GM12878 (cell line): ENCODE results near the gene CHCHD6. TPM values are rescaled to one million over a fixed set of nuclear protein-coding genes. Genes with fewer than 3 reads are reported as not detected.

Experiments used
- ATAC-seq: fragments of 200-7000 bp; cut with Tn5 transposase; 3 replicates; pipeline ENCODE4 v1.9.1; 2020; ENCODE audit warnings: mild to moderate bottlenecking, moderate library complexity
- BruUV-seq: library from RNA; stranded (reverse); fragments of 400-500 nt; replicated peaks from 2 replicates; lab custom pipeline; 2021; lab: Mats Ljungman, UMichigan
- CTCF ChIA-PET: fragments of 300-600 bp; sonication (Branson Sonifier 250); formaldehyde crosslinking; extraction: SDS; loops from one replicate; lab custom pipeline; 2021; ENCODE audit warnings: inconsistent platforms; lab: Yijun Ruan, JAX
- POLR2A ChIA-PET: fragments of 350-600 bp; formaldehyde crosslinking; extraction: SDS; loops from one replicate; lab custom pipeline; 2021; ENCODE audit warnings: inconsistent platforms; lab: Charles Lee
- RAD21 ChIA-PET: fragments of 300-600 bp; sonication (Branson Sonifier 250); formaldehyde crosslinking; loops from one replicate; lab custom pipeline; 2023; ENCODE audit warnings: antibody characterized with exemption; ENCODE audit not compliant: unreplicated experiment; lab: Charles Lee
- SMC1A ChIA-PET: fragments of 300-600 bp; sonication (Branson Sonifier 250); formaldehyde crosslinking; loops from one replicate; lab custom pipeline; 2023; ENCODE audit not compliant: unreplicated experiment, uncharacterized antibody; lab: Charles Lee
- DNase-seq: peaks from one replicate; pipeline ENCODE4 v3.0.0-alpha.2; 2011; ENCODE audit warnings: low read depth, low spot score
- FAIRE-seq: peaks from 3 replicates; lab custom pipeline; 2011; peaks lifted over from hg19 to GRCh38; lab: Jason Lieb, UNC
- H2AFZ ChIP-seq: 2 replicates; pipeline ENCODE4 v1.6.0; 2011; ENCODE audit warnings: low read depth, low read length, control low read depth; ENCODE audit not compliant: control insufficient read depth
- H3K27ac ChIP-seq: 2 replicates; pipeline ENCODE4 v1.5.1; 2011; ENCODE audit warnings: control low read depth; ENCODE audit not compliant: control insufficient read depth, insufficient read depth
- H3K27me3 ChIP-seq, 2 experiments: replicated peaks in 1 of 2; 2 replicates each; pipeline versions ENCODE4 v1.6.0 to v1.6.1; 2011; ENCODE audit warnings: low read length in 1 of 2; ENCODE audit not compliant: control insufficient read depth in 2 of 2, insufficient read depth in 2 of 2
- H3K36me3 ChIP-seq, 2 experiments: 2 replicates each; pipeline ENCODE4 v1.5.1; 2011; ENCODE audit warnings: low read length in 1 of 2; ENCODE audit not compliant: control insufficient read depth in 2 of 2, insufficient read depth in 2 of 2
- H3K4me1 ChIP-seq: 2 replicates; pipeline ENCODE4 v1.6.1; 2011; ENCODE audit warnings: mild to moderate bottlenecking, low read length, moderate library complexity, mixed read lengths; ENCODE audit not compliant: control insufficient read depth, insufficient read depth
- H3K4me2 ChIP-seq: 2 replicates; pipeline ENCODE4 v1.6.0; 2011; ENCODE audit warnings: control low read depth; ENCODE audit not compliant: control insufficient read depth, insufficient read depth
- H3K4me3 ChIP-seq: fragments of 200-600 bp; sonication (generic); 2 replicates; pipeline ENCODE4 v1.5.1; 2016
- H3K79me2 ChIP-seq: 2 replicates; pipeline ENCODE4 v1.6.0; 2011; ENCODE audit warnings: low read length; ENCODE audit not compliant: control insufficient read depth, insufficient read depth
- H3K9ac ChIP-seq: 2 replicates; pipeline ENCODE4 v1.8.0; 2011; ENCODE audit warnings: low read length, control low read depth, mixed read lengths; ENCODE audit not compliant: control insufficient read depth, insufficient read depth
- H3K9me3 ChIP-seq: replicated peaks from 3 replicates; pipeline ENCODE4 v1.5.1; 2011; ENCODE audit warnings: mild to moderate bottlenecking, low read length; ENCODE audit not compliant: control insufficient read depth, insufficient read depth
- H4K20me1 ChIP-seq: 2 replicates; pipeline ENCODE4 v1.6.0; 2011; ENCODE audit not compliant: control insufficient read depth, insufficient read depth
- BRCA1 ChIP-seq: IDR thresholded peaks from 2 replicates; pipeline ENCODE4 v1.6.1; 2011; ENCODE audit warnings: low read depth, low read length, improper control_type of control experiment
- CREM ChIP-seq: IDR thresholded peaks from 2 replicates; pipeline ENCODE4 v1.6.1; 2014; ENCODE audit warnings: antibody characterized with exemption, low read depth
- DPF2 ChIP-seq: fragments of 450-650 bp; IDR thresholded peaks from 2 replicates; pipeline ENCODE4 v1.6.1; 2017; ENCODE audit warnings: mild to moderate bottlenecking
- E2F4 ChIP-seq: IDR thresholded peaks from 2 replicates; pipeline ENCODE4 v1.6.1; 2012; ENCODE audit warnings: low read depth, low read length, improper control_type of control experiment
- ELK1 ChIP-seq: IDR thresholded peaks from 2 replicates; pipeline ENCODE4 v1.6.1; 2012; ENCODE audit warnings: low read depth, low read length, improper control_type of control experiment
- EZH2 ChIP-seq: IDR thresholded peaks from 2 replicates; pipeline ENCODE4 v1.6.1; 2012; ENCODE audit warnings: low read depth, mild to moderate bottlenecking, control low read depth, inconsistent platforms, low read length, borderline replicate concordance; ENCODE audit not compliant: control insufficient read depth
- IKZF2 ChIP-seq, 2 experiments: fragments of 450-650 bp; IDR thresholded peaks; 2 replicates each; pipeline ENCODE4 v1.6.1; 2017; ENCODE audit warnings: mild to moderate bottlenecking in 2 of 2, moderate library complexity in 2 of 2
- JUNB ChIP-seq: IDR thresholded peaks from 2 replicates; pipeline ENCODE4 v1.6.1; 2016; ENCODE audit warnings: antibody characterized with exemption, mild to moderate bottlenecking
- POLR2AphosphoS2 ChIP-seq: IDR thresholded peaks from 2 replicates; pipeline ENCODE4 v1.6.1; 2011; ENCODE audit warnings: low read depth, mild to moderate bottlenecking, low read length, improper control_type of control experiment, moderate library complexity
- PRDM15 ChIP-seq: fragments of 450-650 bp; formaldehyde crosslinking; IDR thresholded peaks from 2 replicates; pipeline ENCODE4 v1.4.0; 2020; ENCODE audit warnings: mild to moderate bottlenecking, moderate library complexity
- SREBF1 ChIP-seq: IDR thresholded peaks from 2 replicates; pipeline ENCODE4 v1.6.1; 2012; ENCODE audit warnings: mild to moderate bottlenecking, low read length
- SRF ChIP-seq, 2 experiments: IDR thresholded peaks; 2 replicates each; pipeline ENCODE4 v1.6.1; 2011; ENCODE audit warnings: low read depth in 2 of 2, low read length in 2 of 2, mild to moderate bottlenecking in 1 of 2, moderate library complexity in 1 of 2
- TCF3 ChIP-seq: IDR thresholded peaks from 2 replicates; pipeline ENCODE4 v1.6.1; 2012; ENCODE audit warnings: low read depth, mild to moderate bottlenecking, low read length, borderline replicate concordance; ENCODE audit not compliant: insufficient read depth
- TCF7 ChIP-seq: IDR thresholded peaks from 2 replicates; pipeline ENCODE4 v1.6.1; 2014; ENCODE audit warnings: antibody characterized with exemption, borderline replicate concordance
- WRNIP1 ChIP-seq: IDR thresholded peaks from 2 replicates; pipeline ENCODE4 v1.6.1; 2011; ENCODE audit warnings: low read depth, low read length, improper control_type of control experiment, borderline replicate concordance
- YBX1 ChIP-seq: fragments of 450-650 bp; IDR thresholded peaks from 2 replicates; pipeline ENCODE4 v1.6.1; 2016; ENCODE audit warnings: antibody characterized with exemption
- ZNF274 ChIP-seq: IDR thresholded peaks from one replicate; pipeline ENCODE4 v1.8.0; 2011; ENCODE audit not compliant: insufficient read length, insufficient read depth
- ZNF384 ChIP-seq: IDR thresholded peaks from 2 replicates; pipeline ENCODE4 v1.6.1; 2012; ENCODE audit warnings: low read depth, mild to moderate bottlenecking, low read length, improper control_type of control experiment, borderline replicate concordance
- ZZZ3 ChIP-seq: IDR thresholded peaks from 2 replicates; pipeline ENCODE4 v1.6.1; 2011; ENCODE audit warnings: low read depth; ENCODE audit not compliant: control insufficient read depth, insufficient read length
- WGBS: methylation state at CpG from one replicate; pipeline ENCODE4 v1.1.6; 2016; ENCODE audit warnings: low lambda C conversion rate; ENCODE audit not compliant: insufficient replicate concordance, insufficient coverage; ENCODE audit errors: missing lambda C conversion rate; 5-methylcytosine and 5-hydroxymethylcytosine counted together
- in situ Hi-C: fragments of 300-500 bp; cut with MboI; formaldehyde crosslinking; loops from 9 replicates; pipeline ENCODE4 v1.14.3; 2018; ENCODE audit warnings: mixed read lengths
- intact Hi-C: fragments of 100-400 bp; cut with micrococcal nuclease; formaldehyde crosslinking; loops from one replicate; pipeline ENCODE4 v1.14.2; 2022; ENCODE audit not compliant: unreplicated experiment
- polyA plus RNA-seq, 11 experiments: library from polyadenylated mRNA; depleted of rRNA in 4 of 11; unstranded in 6 of 11; stranded (reverse) in 5 of 11; fragments of >200 nt; fragmentation: Nextera tagmentation in 4 of 11; fragmentation: Illumina TruSeq in 1 of 11; extraction: Ambion mirVana in 4 of 11; extraction: Trizol in 1 of 11; gene quantifications; 1 replicate in 1 of 11; 2 replicates in 10 of 11; pipeline versions ENCODE4 v1.2.1 to v1.2.3, GENCODE V29; 2011 to 2016; ENCODE audit warnings: inconsistent platforms in 2 of 11, missing spikeins in 2 of 11, low read depth in 1 of 11
- total RNA-seq, 4 experiments: library from RNA; depleted of rRNA in 3 of 4; stranded (reverse); fragments of >200 nt in 3 of 4; fragmentation: Illumina TruSeq in 1 of 4; extraction: Trizol in 1 of 4; gene quantifications; 2 replicates each; pipeline versions ENCODE4 v1.2.1 to v1.2.3, GENCODE V29; 2013 to 2021

CHCHD6 gene
- total and polyA plus RNA-seq, 10 of the 15 experiments (the other 5 are each of a cell fraction or from before 2014, with no cell fraction given): 2.7 to 16.7 (median 12.3) TPM

GRCh38 chr3:126925411-126926171 is 221.6 kb downstream of the CHCHD6 start:
- POLR2A ChIA-PET: no interaction called here
- CTCF ChIA-PET: no interaction called here
- no peak for TF ChIP-seq YBX1
- no peak for TF ChIP-seq JUNB
- TF ChIP-seq BRCA1: no peak
- no peak for TF ChIP-seq SRF (IDR thresholded peaks at IDR 0.05; ENCODE audit: low read depth in 2 of 2, low read length in 2 of 2)
- TF ChIP-seq POLR2AphosphoS2: no peak
- TF ChIP-seq ZZZ3: no peak
- no peak for TF ChIP-seq IKZF2 (IDR thresholded peaks at IDR 0.05)
- no peak for TF ChIP-seq TCF3
- TF ChIP-seq ELK1: no peak
- TF ChIP-seq ZNF274: no peak
- TF ChIP-seq WRNIP1: no peak
- TF ChIP-seq PRDM15 (CRISPR knock-in tag): no peak
- no peak for TF ChIP-seq SREBF1
- TF ChIP-seq TCF7: no peak
- no peak for TF ChIP-seq CREM
- TF ChIP-seq ZNF384: no peak
- TF ChIP-seq DPF2: no peak
- TF ChIP-seq E2F4: no peak
- TF ChIP-seq EZH2: no peak

More at GRCh38 chr3:126925411-126926171, 221.6 kb downstream of the CHCHD6 start:
- intact Hi-C loops: no loop called here
- H4K20me1 ChIP-seq: no peaks in the 10 kb centered on the region
- no peak overlapping the region for H3K4me2 ChIP-seq
- ChIA-PET RAD21 (no interaction called here), SMC1A (no interaction called here)
- H3K4me3 ChIP-seq: no peak overlapping the region
- no peaks in the 10 kb centered on the region for H3K79me2 ChIP-seq
- in situ Hi-C loops: no loop called here
- no peaks in the 10 kb centered on the region for H3K27me3 ChIP-seq
- FAIRE-seq (no peak), ATAC-seq (no peak), DNase-seq (no peak)
- BruUV-seq: no TSS peak
- H3K4me1 ChIP-seq: no peaks in the 10 kb centered on the region
- H3K9ac ChIP-seq: no peak overlapping the region
- no peaks in the 10 kb centered on the region; the same call in 2 of the 3 replicates for H3K9me3 ChIP-seq
- no peak overlapping the region for H3K27ac ChIP-seq
- H2AFZ ChIP-seq: no peak overlapping the region
- H3K36me3 ChIP-seq: no peaks in the 10 kb centered on the region
- WGBS: 89% methylated on average over 14 of the region's 14 CpGs
